Panc1 (cell line): Measurements from ENCODE around the gene EIF4E2. TPM values are rescaled to one million over a fixed set of nuclear protein-coding genes. Genes with fewer than 3 reads are reported as not detected.

Source experiments
- ATAC-seq: fragments of 200-7000 bp; cut with Tn5 transposase; 2 replicates; pipeline ENCODE4 v1.9.1; 2020; ENCODE audit warnings: mild to moderate bottlenecking, moderate library complexity
- BruUV-seq: library from RNA; stranded (reverse); fragments of 400-500 nt; replicated peaks from 2 replicates; lab custom pipeline; 2021; lab: Mats Ljungman, UMichigan
- CTCF ChIA-PET: fragments of 300-600 bp; sonication (Branson Sonifier 250); formaldehyde crosslinking; loops from one replicate; lab custom pipeline; 2022; ENCODE audit warnings: antibody characterized with exemption; lab: Charles Lee
- POLR2A ChIA-PET: fragments of 300-600 bp; sonication (Branson Sonifier 250); formaldehyde crosslinking; loops from one replicate; lab custom pipeline; 2022; ENCODE audit warnings: antibody characterized with exemption; lab: Charles Lee
- DNase-seq: peaks from one replicate; pipeline ENCODE4 v3.0.0-alpha.2; 2010; ENCODE audit warnings: low read depth, low spot score
- H3K27ac ChIP-seq: 2 replicates; pipeline ENCODE4 v1.5.1; 2011; ENCODE audit warnings: mild to moderate bottlenecking, low read length, inconsistent platforms
- H3K27me3 ChIP-seq: fragments of 200-500 bp; sonication (Bioruptor generic); 2 replicates; pipeline ENCODE4 v1.6.0; 2014; ENCODE audit warnings: low read length, inconsistent platforms; ENCODE audit not compliant: control insufficient read depth, insufficient read depth
- H3K36me3 ChIP-seq: fragments of 200-500 bp; sonication (Bioruptor generic); 2 replicates; pipeline ENCODE4 v1.5.1; 2014; ENCODE audit warnings: inconsistent platforms, mild to moderate bottlenecking, low read length, moderate library complexity; ENCODE audit not compliant: control insufficient read depth, insufficient read depth
- H3K4me1 ChIP-seq: 2 replicates; pipeline ENCODE4 v1.5.1; 2011; ENCODE audit warnings: inconsistent platforms, mild to moderate bottlenecking, low read length, moderate library complexity; ENCODE audit not compliant: control insufficient read depth, insufficient read depth
- H3K4me3 ChIP-seq, 2 experiments: 2 replicates each; pipeline ENCODE4 v1.5.1; 2011 to 2012; ENCODE audit warnings: low read depth in 2 of 2, low read length in 2 of 2, mild to moderate bottlenecking in 2 of 2, inconsistent platforms in 1 of 2, moderate library complexity in 1 of 2
- H3K9me3 ChIP-seq: fragments of 200-500 bp; sonication (Bioruptor generic); 2 replicates; pipeline ENCODE4 v1.5.1; 2014; ENCODE audit warnings: low read depth, mild to moderate bottlenecking, inconsistent platforms, low read length, moderate library complexity; ENCODE audit not compliant: control insufficient read depth, insufficient read depth
- CTCF ChIP-seq: fragments of 450-650 bp; IDR thresholded peaks from 2 replicates; pipeline ENCODE4 v1.5.1; 2017; ENCODE audit warnings: mild to moderate bottlenecking
- POLR2AphosphoS5 ChIP-seq: IDR thresholded peaks from 2 replicates; pipeline ENCODE4 v1.6.1; 2012; ENCODE audit warnings: mild to moderate bottlenecking, low read depth, low read length, moderate library complexity
- SIN3A ChIP-seq: IDR thresholded peaks from 2 replicates; pipeline ENCODE4 v1.6.1; 2012; ENCODE audit warnings: low read depth, mild to moderate bottlenecking, low read length, moderate library complexity, borderline replicate concordance; ENCODE audit not compliant: insufficient read depth
- TCF7L2 ChIP-seq: IDR thresholded peaks from 2 replicates; pipeline ENCODE4 v1.6.1; 2011; ENCODE audit warnings: mild to moderate bottlenecking, low read depth, low read length, inconsistent platforms
- in situ Hi-C: cut with HindIII; loops from 2 replicates; pipeline ENCODE4 v1.10.0; 2016; ENCODE audit warnings: low sequenced_read_pairs, low pct_unique_long_range_greater_than_20kb
- intact Hi-C: fragments of 100-400 bp; cut with micrococcal nuclease; formaldehyde crosslinking; loops from one replicate; pipeline ENCODE4 v1.10.0; 2022; ENCODE audit not compliant: unreplicated experiment
- total RNA-seq: library from RNA; stranded (reverse); gene quantifications from one replicate; pipeline ENCODE4 v1.2.1, GENCODE V29; 2021; ENCODE audit not compliant: unreplicated experiment
- TF ChIP-seq, protein P1 (sequence below), 2 experiments: IDR thresholded peaks; 2 replicates each; pipeline ENCODE4 v1.6.1; 2011 to 2012; ENCODE audit warnings: low read depth in 2 of 2, control low read depth in 1 of 2, low read length in 1 of 2, mild to moderate bottlenecking in 1 of 2, moderate library complexity in 1 of 2; ENCODE audit not compliant: insufficient read depth in 1 of 2

The EIF4E2 gene
- total RNA-seq, 1 experiment from 2014 or later: 84.0 TPM

DNA sequence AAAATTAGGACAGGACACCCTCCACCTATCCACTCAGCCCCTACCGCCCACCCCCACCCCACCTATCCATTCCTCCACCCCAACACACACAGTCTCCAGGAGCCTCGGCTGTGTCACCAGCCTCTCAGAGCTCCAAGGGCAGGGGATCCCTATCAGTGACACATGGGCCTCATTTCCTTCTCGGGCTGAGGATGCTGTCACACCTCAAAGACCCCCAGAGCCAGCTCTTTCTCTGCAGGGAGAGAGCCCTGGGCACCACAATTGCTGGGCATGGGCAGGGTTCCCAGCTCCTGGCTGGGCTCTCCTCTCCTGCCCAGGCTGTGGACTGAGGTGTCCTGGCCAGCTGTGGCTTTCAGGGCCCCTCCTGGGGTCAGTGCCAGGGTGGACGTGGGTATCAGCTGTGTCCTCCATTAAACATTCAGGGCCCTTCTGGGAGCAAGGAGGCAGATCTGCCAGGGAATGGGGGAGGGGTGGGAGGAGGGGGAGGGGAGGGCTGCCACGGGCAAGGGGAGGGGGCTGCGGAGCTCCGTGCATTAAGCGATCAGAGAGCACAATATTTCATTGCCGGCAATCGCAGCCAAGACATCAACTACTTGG lies 48.6 kb upstream of the EIF4E2 start:
- no peak for ATAC-seq
- Histone ChIP-seq H3K9me3 (no peaks in the 10 kb centered on the region), H3K4me1 (no peaks in the 10 kb centered on the region; the same call in 1 of the 2 replicates), H3K36me3 (no peaks in the 10 kb centered on the region), H3K27ac (no peak overlapping the region), H3K4me3 (no peak overlapping the region), H3K27me3 (peaks cover 3% of the 10 kb centered on the region; the same call in 1 of the 2 replicates)
- ChIA-PET CTCF (interaction anchor here (0.6 to 0.7 kb wide), 2 partner anchors 21 to 38 kb away, joined by 4 to 5 read pairs; no protein-coding TSS in a partner anchor), POLR2A (no interaction called here)
- intact Hi-C loops: no loop called here
- TF ChIP-seq POLR2AphosphoS5: no peak
- TF ChIP-seq CTCF: no peak
- TF ChIP-seq, protein P1, sequence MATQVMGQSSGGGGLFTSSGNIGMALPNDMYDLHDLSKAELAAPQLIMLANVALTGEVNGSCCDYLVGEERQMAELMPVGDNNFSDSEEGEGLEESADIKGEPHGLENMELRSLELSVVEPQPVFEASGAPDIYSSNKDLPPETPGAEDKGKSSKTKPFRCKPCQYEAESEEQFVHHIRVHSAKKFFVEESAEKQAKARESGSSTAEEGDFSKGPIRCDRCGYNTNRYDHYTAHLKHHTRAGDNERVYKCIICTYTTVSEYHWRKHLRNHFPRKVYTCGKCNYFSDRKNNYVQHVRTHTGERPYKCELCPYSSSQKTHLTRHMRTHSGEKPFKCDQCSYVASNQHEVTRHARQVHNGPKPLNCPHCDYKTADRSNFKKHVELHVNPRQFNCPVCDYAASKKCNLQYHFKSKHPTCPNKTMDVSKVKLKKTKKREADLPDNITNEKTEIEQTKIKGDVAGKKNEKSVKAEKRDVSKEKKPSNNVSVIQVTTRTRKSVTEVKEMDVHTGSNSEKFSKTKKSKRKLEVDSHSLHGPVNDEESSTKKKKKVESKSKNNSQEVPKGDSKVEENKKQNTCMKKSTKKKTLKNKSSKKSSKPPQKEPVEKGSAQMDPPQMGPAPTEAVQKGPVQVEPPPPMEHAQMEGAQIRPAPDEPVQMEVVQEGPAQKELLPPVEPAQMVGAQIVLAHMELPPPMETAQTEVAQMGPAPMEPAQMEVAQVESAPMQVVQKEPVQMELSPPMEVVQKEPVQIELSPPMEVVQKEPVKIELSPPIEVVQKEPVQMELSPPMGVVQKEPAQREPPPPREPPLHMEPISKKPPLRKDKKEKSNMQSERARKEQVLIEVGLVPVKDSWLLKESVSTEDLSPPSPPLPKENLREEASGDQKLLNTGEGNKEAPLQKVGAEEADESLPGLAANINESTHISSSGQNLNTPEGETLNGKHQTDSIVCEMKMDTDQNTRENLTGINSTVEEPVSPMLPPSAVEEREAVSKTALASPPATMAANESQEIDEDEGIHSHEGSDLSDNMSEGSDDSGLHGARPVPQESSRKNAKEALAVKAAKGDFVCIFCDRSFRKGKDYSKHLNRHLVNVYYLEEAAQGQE (IDR thresholded peaks at IDR 0.05; ENCODE audit: insufficient read depth in 1 of 2, low read depth in 2 of 2, low read length in 1 of 2): no peak
- TF ChIP-seq SIN3A: no peak
- TF ChIP-seq TCF7L2: no peak
- BruUV-seq: no TSS peak
- in situ Hi-C loops: no loop called here
- no peak for DNase-seq

DNA sequence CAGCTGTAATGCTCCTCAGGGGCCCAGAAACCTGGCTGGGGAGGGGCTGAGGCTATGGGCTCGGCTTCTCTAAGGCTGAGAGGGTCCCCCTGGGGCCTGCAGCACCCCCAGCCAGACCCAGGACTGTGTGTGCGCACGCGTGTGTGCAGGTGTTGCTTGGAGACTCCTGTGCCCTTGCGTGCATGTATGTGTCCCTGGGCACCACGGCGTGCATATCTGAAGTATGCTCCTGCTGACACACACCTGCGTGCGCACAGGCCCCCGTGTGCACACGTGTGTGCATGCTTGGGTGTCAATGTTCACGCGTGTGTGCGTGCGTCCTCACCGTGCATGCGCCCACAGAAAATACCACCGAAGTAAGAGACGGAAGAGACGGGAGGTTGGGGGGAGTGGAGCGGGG lies 48.0 kb upstream of the EIF4E2 start:
- ChIA-PET CTCF (no interaction called here), POLR2A (interaction anchor here (0.6 kb wide), 1 partner anchor 48 kb away, joined by 8 read pairs; no protein-coding TSS in a partner anchor)
- Histone ChIP-seq H3K9me3 (no peaks in the 10 kb centered on the region), H3K4me1 (no peaks in the 10 kb centered on the region; the same call in 1 of the 2 replicates), H3K27me3 (peaks cover 3% of the 10 kb centered on the region; the same call in 1 of the 2 replicates), H3K36me3 (no peaks in the 10 kb centered on the region), H3K4me3 (no peak overlapping the region), H3K27ac (no peak overlapping the region)
- ATAC-seq (no peak), DNase-seq (no peak)
- in situ Hi-C loops (no loop called here), intact Hi-C loops (no loop called here)
- TF ChIP-seq POLR2AphosphoS5 (no peak), TCF7L2 (no peak), SIN3A (no peak), CTCF (no peak)
- TF ChIP-seq, protein P1 (IDR thresholded peaks at IDR 0.05; ENCODE audit: insufficient read depth in 1 of 2, low read depth in 2 of 2, low read length in 1 of 2): no peak
- BruUV-seq: no TSS peak
